WTC11 (cell line): ENCODE results near the gene ELP4. TPM values are rescaled to one million over a fixed set of nuclear protein-coding genes. Genes with fewer than 3 reads are reported as not detected.

ENCODE experiments used
- ATAC-seq: fragments of 200-7000 bp; cut with Tn5 transposase; 2 replicates; pipeline ENCODE4 v1.10.0; 2021; ENCODE audit warnings: mild to moderate bottlenecking, moderate library complexity
- CTCF ChIA-PET: fragments of 300-600 bp; sonication (Branson Sonifier 250); formaldehyde crosslinking; loops from one replicate; lab custom pipeline; 2021; ENCODE audit warnings: antibody characterized with exemption; lab: Charles Lee
- POLR2A ChIA-PET: fragments of 350-600 bp; sonication (Branson Sonifier 250); formaldehyde crosslinking; loops from one replicate; lab custom pipeline; 2021; ENCODE audit warnings: antibody characterized with exemption; lab: Charles Lee
- DNase-seq: peaks from one replicate; pipeline ENCODE4 v3.0.0; 2021; ENCODE audit warnings: low spot score
- H3K27ac Mint-ChIP-seq: 2 replicates; pipeline ENCODE4 v1.8.0; 2021; ENCODE audit warnings: mixed read lengths
- H3K27me3 Mint-ChIP-seq: 2 replicates; pipeline ENCODE4 v1.8.0; 2021; ENCODE audit warnings: low read depth, mild to moderate bottlenecking, moderate library complexity, mixed read lengths
- H3K36me3 Mint-ChIP-seq: 2 replicates; pipeline ENCODE4 v1.8.0; 2021; ENCODE audit warnings: mixed read lengths
- H3K4me1 Mint-ChIP-seq: 2 replicates; pipeline ENCODE4 v1.8.0; 2022; ENCODE audit warnings: mixed read lengths
- H3K4me3 Mint-ChIP-seq: 2 replicates; pipeline ENCODE4 v1.8.0; 2021; ENCODE audit warnings: mild to moderate bottlenecking, moderate library complexity, mixed read lengths
- H3K9me3 Mint-ChIP-seq: 2 replicates; pipeline ENCODE4 v1.8.0; 2021; ENCODE audit warnings: mixed read lengths
- ARID4B ChIP-seq: sonication (generic); formaldehyde crosslinking; IDR thresholded peaks from 2 replicates; pipeline ENCODE4 v1.8.0; 2023; ENCODE audit warnings: missing genetic modification reagents, mild to moderate bottlenecking, borderline replicate concordance
- CBFB ChIP-seq: sonication (generic); formaldehyde crosslinking; IDR thresholded peaks from 2 replicates; pipeline ENCODE4 v1.8.1; 2022; ENCODE audit warnings: mild to moderate bottlenecking, low read depth, missing genetic modification reagents
- FOXP4 ChIP-seq: sonication (generic); formaldehyde crosslinking; IDR thresholded peaks from 2 replicates; pipeline ENCODE4 v1.8.0; 2022; ENCODE audit warnings: mild to moderate bottlenecking, missing genetic modification reagents
- NFYB ChIP-seq: sonication (generic); formaldehyde crosslinking; conservative IDR thresholded peaks from 2 replicates; pipeline ENCODE4 v1.8.0; 2022; ENCODE audit warnings: low read depth, missing genetic modification reagents
- PRDM15 ChIP-seq: sonication (generic); formaldehyde crosslinking; IDR thresholded peaks from 2 replicates; pipeline ENCODE4 v1.8.0; 2022; ENCODE audit warnings: missing genetic modification reagents
- PREB ChIP-seq: sonication (generic); formaldehyde crosslinking; IDR thresholded peaks from 2 replicates; pipeline ENCODE4 v1.8.1; 2022; ENCODE audit warnings: mild to moderate bottlenecking, missing genetic modification reagents, moderate library complexity, borderline replicate concordance
- SOX15 ChIP-seq: fragments of 250-450 bp; sonication (Bioruptor Pico); IDR thresholded peaks from 2 replicates; pipeline ENCODE4 v1.9.0; 2021; ENCODE audit warnings: mild to moderate bottlenecking
- TEAD4 ChIP-seq: sonication (generic); formaldehyde crosslinking; IDR thresholded peaks from 2 replicates; pipeline ENCODE4 v1.8.0; 2022; ENCODE audit warnings: mild to moderate bottlenecking, missing genetic modification reagents
- TP53 ChIP-seq: sonication (generic); formaldehyde crosslinking; IDR thresholded peaks from 2 replicates; pipeline ENCODE4 v1.8.1; 2023; ENCODE audit warnings: mild to moderate bottlenecking, missing genetic modification reagents
- ZNF138 ChIP-seq: sonication (generic); formaldehyde crosslinking; conservative IDR thresholded peaks from 2 replicates; pipeline ENCODE4 v1.8.1; 2022; ENCODE audit warnings: mild to moderate bottlenecking, moderate library complexity, missing genetic modification reagents
- total RNA-seq: library from RNA; stranded (reverse); gene quantifications from 3 replicates; pipeline ENCODE4 v1.2.3, GENCODE V29; 2021

Gene ELP4
- total RNA-seq, 1 experiment from 2014 or later: 14.6 TPM

- no peak for TF ChIP-seq PRDM15 (CRISPR knock-in tag)
- TF ChIP-seq, all 79 proteins: peak for 0
Measured at GRCh38 chr11:31601635-31602282, 92.2 kb downstream of the ELP4 start (continued).

GRCh38 chr11:31606893-31607292 is 97.3 kb downstream of the ELP4 start:
- DNase-seq (no peak), ATAC-seq (peak; percentile 52; the same call in 1 of the 2 replicates)
- H3K4me1 Mint-ChIP-seq: peaks cover 18% of the 10 kb centered on the region
- H3K27me3 Mint-ChIP-seq: no peaks in the 10 kb centered on the region
- H3K9me3 Mint-ChIP-seq: no peaks in the 10 kb centered on the region
- no peak overlapping the region for H3K27ac Mint-ChIP-seq
- TF ChIP-seq NFYB (CRISPR knock-in tag): no peak
- TF ChIP-seq ZNF138 (CRISPR knock-in tag): no peak
- no peak for TF ChIP-seq TEAD4 (CRISPR knock-in tag)
- POLR2A ChIA-PET: no interaction called here
- no peaks in the 10 kb centered on the region for H3K36me3 Mint-ChIP-seq
- CTCF ChIA-PET: no interaction called here
- H3K4me3 Mint-ChIP-seq: no peak overlapping the region

- Mint-ChIP-seq H3K27ac (no peak overlapping the region), H3K9me3 (no peaks in the 10 kb centered on the region), H3K4me1 (peaks cover 16% of the 10 kb centered on the region), H3K36me3 (no peaks in the 10 kb centered on the region), H3K4me3 (no peak overlapping the region)
- POLR2A ChIA-PET: no interaction called here
- DNase-seq: no peak
- CTCF ChIA-PET: no interaction called here
- TF ChIP-seq ARID4B (no peak), CBFB (CRISPR knock-in tag) (no peak), FOXP4 (CRISPR knock-in tag) (no peak), SOX15 (CRISPR knock-in tag) (no peak), PREB (CRISPR knock-in tag) (no peak), TP53 (CRISPR knock-in tag) (no peak)
- TF ChIP-seq, all 79 proteins: peak for 0
- H3K27me3 Mint-ChIP-seq: no peaks in the 10 kb centered on the region
- no peak for ATAC-seq
Measured at GRCh38 chr11:31607914-31608313, 98.3 kb downstream of the ELP4 start.
